Mesenchymal stem cell (in vitro differentiated cells and primary cell): Measurements from ENCODE around the gene ADD1.

Experiments
- DNase-seq: peaks from one replicate; pipeline ENCODE4 v3.0.0-alpha.2; 2013
- H2AFZ ChIP-seq: one replicate; pipeline ENCODE4 v1.6.1; 2013; ENCODE audit warnings: low read depth, mild to moderate bottlenecking, control low read depth, inconsistent platforms, low read length, moderate library complexity
- H2AK5ac ChIP-seq: 2 replicates; pipeline ENCODE4 v1.6.1; 2013; ENCODE audit warnings: low read length, moderate library complexity, mild to moderate bottlenecking, inconsistent platforms; ENCODE audit not compliant: severe bottlenecking
- H2BK120ac ChIP-seq: one replicate; pipeline ENCODE4 v1.6.1; 2013; ENCODE audit warnings: low read depth, mild to moderate bottlenecking, inconsistent platforms, low read length, moderate library complexity
- H2BK12ac ChIP-seq, 2 experiments: one replicate each; pipeline ENCODE4 v1.6.1; 2013; ENCODE audit warnings: inconsistent platforms in 2 of 2, low read length in 2 of 2, mild to moderate bottlenecking in 2 of 2, moderate library complexity in 2 of 2, control low read depth in 1 of 2
- H2BK15ac ChIP-seq: one replicate; pipeline ENCODE4 v1.6.1; 2013; ENCODE audit warnings: mild to moderate bottlenecking, low read depth, inconsistent platforms; ENCODE audit not compliant: poor library complexity, severe bottlenecking
- H2BK5ac ChIP-seq: 2 replicates; pipeline ENCODE4 v1.6.1; 2013; ENCODE audit warnings: low read depth, mild to moderate bottlenecking, low read length, control low read depth, inconsistent platforms; ENCODE audit not compliant: poor library complexity, severe bottlenecking
- H3K14ac ChIP-seq, 2 experiments: one replicate each; pipeline ENCODE4 v1.6.1; 2013; ENCODE audit warnings: inconsistent platforms in 2 of 2, low read length in 2 of 2, control low read depth in 1 of 2, mild to moderate bottlenecking in 1 of 2, moderate library complexity in 1 of 2
- H3K18ac ChIP-seq, 2 experiments: one replicate each; pipeline ENCODE4 v1.6.1; 2013; ENCODE audit warnings: inconsistent platforms in 2 of 2, low read length in 2 of 2, control low read depth in 1 of 2, low read depth in 1 of 2, mild to moderate bottlenecking in 1 of 2
- H3K23ac ChIP-seq, 2 experiments: one replicate each; pipeline ENCODE4 v1.6.1; 2013; ENCODE audit warnings: inconsistent platforms in 2 of 2, low read length in 2 of 2, mild to moderate bottlenecking in 2 of 2, moderate library complexity in 2 of 2, control low read depth in 1 of 2
- H3K27ac ChIP-seq: 2 replicates; pipeline ENCODE4 v1.5.1; 2013; ENCODE audit warnings: mild to moderate bottlenecking, moderate library complexity, low read length, control low read depth, inconsistent platforms; ENCODE audit not compliant: poor library complexity, severe bottlenecking
- H3K27me3 ChIP-seq, 2 experiments: 2 replicates each; pipeline versions ENCODE4 v1.6.1 to v1.7.0; 2013; ENCODE audit warnings: low read length in 2 of 2, mild to moderate bottlenecking in 2 of 2, moderate library complexity in 2 of 2, control low read depth in 1 of 2, inconsistent platforms in 1 of 2; ENCODE audit not compliant: control insufficient read depth in 1 of 2, insufficient read depth in 1 of 2
- H3K36me3 ChIP-seq, 2 experiments: 2 replicates each; pipeline versions ENCODE4 v1.6.1 to v1.7.0; 2013; ENCODE audit warnings: low read length in 2 of 2, control low read depth in 1 of 2, inconsistent platforms in 1 of 2, low read depth in 1 of 2, mild to moderate bottlenecking in 1 of 2; ENCODE audit not compliant: insufficient read depth in 2 of 2, control insufficient read depth in 1 of 2
- H3K4ac ChIP-seq, 2 experiments: one replicate each; pipeline ENCODE4 v1.6.1; 2013; ENCODE audit warnings: inconsistent platforms in 2 of 2, low read length in 2 of 2, mild to moderate bottlenecking in 2 of 2, moderate library complexity in 2 of 2, control low read depth in 1 of 2, low read depth in 1 of 2
- H3K4me1 ChIP-seq: 2 replicates; pipeline ENCODE4 v1.6.1; 2013; ENCODE audit warnings: low read depth, low read length, control low read depth; ENCODE audit not compliant: control insufficient read depth, insufficient read depth
- H3K4me2 ChIP-seq: 2 replicates; pipeline ENCODE4 v1.6.1; 2013; ENCODE audit warnings: low read length, mild to moderate bottlenecking, inconsistent platforms; ENCODE audit not compliant: poor library complexity, severe bottlenecking
- H3K4me3 ChIP-seq, 2 experiments: 2 replicates each; pipeline versions ENCODE4 v1.5.1 to v1.7.0; 2013; ENCODE audit warnings: low read length in 2 of 2, mild to moderate bottlenecking in 2 of 2, control low read depth in 1 of 2, low read depth in 1 of 2; ENCODE audit not compliant: insufficient read depth in 1 of 2
- H3K79me1 ChIP-seq: replicated peaks from 2 replicates; pipeline ENCODE4 v1.6.1; 2013; ENCODE audit warnings: mild to moderate bottlenecking, control low read depth, low read length, inconsistent platforms; ENCODE audit not compliant: poor library complexity, severe bottlenecking
- H3K9ac ChIP-seq: 2 replicates; pipeline ENCODE4 v1.7.0; 2013; ENCODE audit warnings: mild to moderate bottlenecking, low read length, moderate library complexity
- H3K9me3 ChIP-seq: 2 replicates; pipeline ENCODE4 v1.7.0; 2013; ENCODE audit warnings: mild to moderate bottlenecking, low read length; ENCODE audit not compliant: control insufficient read depth
- H4K8ac ChIP-seq: one replicate; pipeline ENCODE4 v1.6.1; 2013; ENCODE audit warnings: inconsistent platforms, mild to moderate bottlenecking, low read length, moderate library complexity
- H4K91ac ChIP-seq: one replicate; pipeline ENCODE4 v1.6.1; 2013; ENCODE audit warnings: mild to moderate bottlenecking, low read length, inconsistent platforms
- WGBS: methylation state at CpG from one replicate; pipeline ENCODE4 v1.1.7; 2013; ENCODE audit warnings: mixed read lengths; 5-methylcytosine and 5-hydroxymethylcytosine counted together

ADD1 gene

DNA sequence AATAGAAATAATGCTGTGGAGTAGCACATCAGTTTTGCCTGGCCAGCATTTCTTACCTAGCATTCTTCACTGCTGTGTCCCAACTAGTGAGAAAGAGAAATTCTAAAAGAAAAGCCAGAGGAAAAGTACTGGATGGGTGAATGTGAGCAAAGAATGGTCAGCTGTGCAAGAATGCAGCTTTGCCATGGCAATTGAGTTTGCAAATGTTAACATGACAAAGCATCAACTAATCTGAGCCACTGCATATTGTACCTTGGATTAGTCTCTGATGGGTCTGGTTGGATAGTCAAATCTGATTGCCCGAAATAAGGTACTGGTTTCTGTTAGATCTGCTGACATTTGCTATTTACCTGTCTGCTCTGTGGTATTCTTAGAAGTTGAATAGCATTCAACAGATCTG is 38.7 kb downstream of the ADD1 start:
- H3K36me3 ChIP-seq: peaks cover 39 to 74% of the 10 kb centered on the region in 2 experiments
- H2BK5ac ChIP-seq: no peak overlapping the region
- H3K9ac ChIP-seq: no peak overlapping the region
- no peak overlapping the region for H3K23ac ChIP-seq
- no peaks in the 10 kb centered on the region for H3K27me3 ChIP-seq
- no peak overlapping the region for H3K4me3 ChIP-seq
- no peak overlapping the region for H2BK15ac ChIP-seq
- no peak overlapping the region for H3K18ac ChIP-seq
- H3K4ac ChIP-seq: no peak overlapping the region
- peaks cover 5% of the 10 kb centered on the region for H3K4me1 ChIP-seq
- H3K14ac ChIP-seq: no peak overlapping the region
- DNase-seq: peak; percentile 39
- no peak overlapping the region for H2BK12ac ChIP-seq
- no peak overlapping the region for H2BK120ac ChIP-seq
- no peak overlapping the region for H4K8ac ChIP-seq
- H3K4me2 ChIP-seq: no peak overlapping the region
- H3K79me1 ChIP-seq: peaks cover 28% of the 10 kb centered on the region
- 100% methylated on average over 1 of the region's 1 CpG for WGBS
- no peak overlapping the region for H4K91ac ChIP-seq
- no peaks in the 10 kb centered on the region for H3K9me3 ChIP-seq
- no peak overlapping the region for H3K27ac ChIP-seq
- H2AK5ac ChIP-seq: no peak overlapping the region
- no peak overlapping the region for H2AFZ ChIP-seq

- peaks cover 39 to 68% of the 10 kb centered on the region in 2 experiments for H3K36me3 ChIP-seq
- H3K9me3 ChIP-seq: no peaks in the 10 kb centered on the region
- H3K27me3 ChIP-seq: no peaks in the 10 kb centered on the region
- H2BK15ac ChIP-seq: no peak overlapping the region
- no peak overlapping the region for H2BK5ac ChIP-seq
- DNase-seq: no peak
- H2AK5ac ChIP-seq: no peak overlapping the region
- H2AFZ ChIP-seq: no peak overlapping the region
- 96% methylated on average over 9 of the region's 9 CpGs for WGBS
- peaks cover 6% of the 10 kb centered on the region for H3K4me1 ChIP-seq
- no peak overlapping the region for H3K9ac ChIP-seq
- H3K18ac ChIP-seq: no peak overlapping the region
- peaks cover 28% of the 10 kb centered on the region for H3K79me1 ChIP-seq
- H3K14ac ChIP-seq: no peak overlapping the region
- no peak overlapping the region for H4K8ac ChIP-seq
- no peak overlapping the region for H4K91ac ChIP-seq
- no peak overlapping the region for H2BK12ac ChIP-seq
- no peak overlapping the region for H3K23ac ChIP-seq
- H2BK120ac ChIP-seq: no peak overlapping the region
- no peak overlapping the region for H3K4me3 ChIP-seq
- no peak overlapping the region for H3K4ac ChIP-seq
- no peak overlapping the region for H3K4me2 ChIP-seq
- H3K27ac ChIP-seq: no peak overlapping the region
Observed at GRCh38 chr4:2886161-2886560, 42.5 kb downstream of the ADD1 start.

DNA sequence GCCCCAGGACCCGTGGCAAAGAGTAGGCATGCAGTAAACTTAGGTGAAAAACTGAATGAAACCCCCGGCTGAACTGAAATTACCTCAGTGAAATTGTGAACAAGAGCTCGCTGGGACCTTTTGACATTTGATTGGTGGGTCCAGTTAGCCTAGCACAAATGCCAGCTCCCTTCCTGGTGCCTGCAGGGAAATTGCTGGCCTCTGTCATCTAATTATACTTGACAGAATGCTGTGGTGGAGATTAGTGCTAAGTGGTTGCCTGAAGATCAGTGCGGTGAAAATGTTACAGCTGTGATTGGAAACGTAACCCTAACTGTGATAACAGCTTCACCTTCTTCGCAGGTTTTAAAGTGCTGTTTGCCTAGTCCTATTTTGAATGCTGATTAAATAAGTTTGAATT is 43.0 kb downstream of the ADD1 start:
- Histone ChIP-seq H2BK12ac (no peak overlapping the region), H3K4ac (no peak overlapping the region), H3K4me1 (peaks cover 6% of the 10 kb centered on the region), H4K8ac (no peak overlapping the region), H2BK5ac (no peak overlapping the region), H2AK5ac (no peak overlapping the region), H3K4me3 (no peak overlapping the region), H3K18ac (no peak overlapping the region), H4K91ac (no peak overlapping the region), H3K79me1 (peaks cover 28% of the 10 kb centered on the region), H3K27ac (no peak overlapping the region), H2BK120ac (no peak overlapping the region), H3K9me3 (no peaks in the 10 kb centered on the region), H2BK15ac (no peak overlapping the region), H3K27me3 (no peaks in the 10 kb centered on the region), H2AFZ (no peak overlapping the region), H3K36me3 (peaks cover 39 to 66% of the 10 kb centered on the region in 2 experiments), H3K14ac (no peak overlapping the region), H3K9ac (no peak overlapping the region), H3K4me2 (no peak overlapping the region), H3K23ac (no peak overlapping the region)
- no peak for DNase-seq
- WGBS: 50% methylated on average over 6 of the region's 6 CpGs

DNA sequence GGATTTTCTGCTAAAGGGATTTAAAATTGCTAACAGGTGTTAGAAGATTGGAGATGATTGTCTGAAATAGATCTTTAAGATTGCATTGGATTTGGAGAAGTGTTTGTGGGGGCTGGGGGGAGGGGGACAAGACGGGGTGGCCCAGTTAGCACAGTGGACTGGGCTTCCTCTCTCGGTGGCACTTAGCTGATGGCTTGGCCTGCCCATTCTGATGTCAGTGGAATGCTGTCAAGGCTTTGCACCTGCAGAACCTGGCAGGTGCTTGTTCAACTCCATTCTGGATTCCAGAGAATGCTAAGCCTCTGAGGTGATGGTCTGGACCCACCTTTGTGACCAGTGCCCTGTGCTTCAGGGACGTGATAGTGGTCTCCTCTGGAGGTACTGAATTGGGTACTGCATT is 43.7 kb downstream of the ADD1 start:
- H3K27me3 ChIP-seq: no peaks in the 10 kb centered on the region
- peak overlapping the region; percentile 21 for H4K91ac ChIP-seq
- no peak overlapping the region for H3K9ac ChIP-seq
- H3K79me1 ChIP-seq: peaks cover 29% of the 10 kb centered on the region
- no peak overlapping the region for H2BK5ac ChIP-seq
- H3K4me1 ChIP-seq: peaks cover 5% of the 10 kb centered on the region
- no peak overlapping the region for H2BK120ac ChIP-seq
- H3K4me3 ChIP-seq: no peak overlapping the region
- no peak overlapping the region for H2BK12ac ChIP-seq
- DNase-seq: no peak
- H3K18ac ChIP-seq: no peak overlapping the region
- no peak overlapping the region for H3K4me2 ChIP-seq
- no peak overlapping the region for H2AK5ac ChIP-seq
- peaks cover 39 to 59% of the 10 kb centered on the region in 2 experiments for H3K36me3 ChIP-seq
- WGBS: 96% methylated on average over 3 of the region's 3 CpGs
- H3K9me3 ChIP-seq: no peaks in the 10 kb centered on the region
- H4K8ac ChIP-seq: peak overlapping the region; percentile 22
- no peak overlapping the region for H2BK15ac ChIP-seq
- no peak overlapping the region for H3K4ac ChIP-seq
- no peak overlapping the region for H3K14ac ChIP-seq
- no peak overlapping the region for H3K23ac ChIP-seq
- H3K27ac ChIP-seq: no peak overlapping the region
- H2AFZ ChIP-seq: no peak overlapping the region
